Endothelial cell of umbilical vein (primary cell): ENCODE results near the gene CCNE1.

Source experiments
- EZH2 ChIP-seq: IDR thresholded peaks from 2 replicates; pipeline ENCODE4 v1.6.1; 2012; ENCODE audit warnings: borderline replicate concordance, low read depth, mild to moderate bottlenecking, moderate library complexity, low read length, inconsistent platforms; ENCODE audit not compliant: severe bottlenecking
- POLR2AphosphoS5 ChIP-seq: IDR thresholded peaks from 2 replicates; pipeline ENCODE4 v1.6.1; 2012; ENCODE audit warnings: low read depth, mild to moderate bottlenecking, control low read depth, low read length, moderate library complexity; ENCODE audit not compliant: insufficient read depth
- TF ChIP-seq, protein P1 (sequence below), 2 donors: IDR thresholded peaks; 1 replicate in 1 of 2; 2 replicates in 1 of 2; pipeline ENCODE4 v1.5.1; 2011; ENCODE audit warnings: low read length in 2 of 2, mild to moderate bottlenecking in 2 of 2, moderate library complexity in 2 of 2, control low read depth in 1 of 2, inconsistent platforms in 1 of 2, low read depth in 1 of 2; ENCODE audit not compliant: insufficient read depth in 1 of 2; ENCODE audit errors: extremely low read depth in 1 of 2

DNA sequence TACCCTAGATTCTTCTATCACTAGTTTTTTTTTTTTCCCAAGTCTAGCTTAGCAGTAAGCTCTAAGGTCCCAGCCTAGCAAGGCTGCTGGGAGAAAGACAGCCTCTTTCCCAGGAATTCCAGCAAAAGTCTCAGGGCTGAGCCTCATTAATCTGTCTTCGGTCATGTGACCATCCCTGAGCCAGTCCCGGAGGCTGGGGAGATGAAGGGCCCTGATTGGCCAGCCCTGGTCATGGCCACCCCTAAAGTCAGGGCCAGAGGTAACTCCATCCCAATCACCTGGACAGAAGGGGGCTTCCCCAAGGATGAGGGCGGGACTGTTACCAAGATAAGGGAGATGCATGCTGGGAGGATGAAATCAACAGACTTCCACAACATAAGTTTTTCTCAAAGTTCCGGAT lies 43.3 kb downstream of the CCNE1 start:
- TF ChIP-seq EZH2, result no peak
- TF ChIP-seq, protein P1, sequence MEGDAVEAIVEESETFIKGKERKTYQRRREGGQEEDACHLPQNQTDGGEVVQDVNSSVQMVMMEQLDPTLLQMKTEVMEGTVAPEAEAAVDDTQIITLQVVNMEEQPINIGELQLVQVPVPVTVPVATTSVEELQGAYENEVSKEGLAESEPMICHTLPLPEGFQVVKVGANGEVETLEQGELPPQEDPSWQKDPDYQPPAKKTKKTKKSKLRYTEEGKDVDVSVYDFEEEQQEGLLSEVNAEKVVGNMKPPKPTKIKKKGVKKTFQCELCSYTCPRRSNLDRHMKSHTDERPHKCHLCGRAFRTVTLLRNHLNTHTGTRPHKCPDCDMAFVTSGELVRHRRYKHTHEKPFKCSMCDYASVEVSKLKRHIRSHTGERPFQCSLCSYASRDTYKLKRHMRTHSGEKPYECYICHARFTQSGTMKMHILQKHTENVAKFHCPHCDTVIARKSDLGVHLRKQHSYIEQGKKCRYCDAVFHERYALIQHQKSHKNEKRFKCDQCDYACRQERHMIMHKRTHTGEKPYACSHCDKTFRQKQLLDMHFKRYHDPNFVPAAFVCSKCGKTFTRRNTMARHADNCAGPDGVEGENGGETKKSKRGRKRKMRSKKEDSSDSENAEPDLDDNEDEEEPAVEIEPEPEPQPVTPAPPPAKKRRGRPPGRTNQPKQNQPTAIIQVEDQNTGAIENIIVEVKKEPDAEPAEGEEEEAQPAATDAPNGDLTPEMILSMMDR (IDR thresholded peaks at IDR 0.05; ENCODE audit: extremely low read depth in 1 of 2, insufficient read depth in 1 of 2, low read depth in 1 of 2, low read length in 2 of 2), result no peak
- TF ChIP-seq POLR2AphosphoS5, result no peak
